Lower leg skin (tissue), 3 donors: ENCODE data around the gene ATG4B.

ENCODE experiments used
- POLR2A ChIP-seq, 2 donors: fragments of 450-650 bp; IDR thresholded peaks; one replicate each; pipeline ENCODE4 v1.6.1; 2016 to 2017; ENCODE audit warnings: antibody characterized with exemption in 2 of 2, mild to moderate bottlenecking in 1 of 2, moderate library complexity in 1 of 2
- TF ChIP-seq, protein P1 (sequence below), 3 donors: fragments of 450-650 bp; IDR thresholded peaks; one replicate each; pipeline ENCODE4 v1.5.1; 2016; ENCODE audit warnings: antibody characterized with exemption in 3 of 3, mild to moderate bottlenecking in 3 of 3, moderate library complexity in 2 of 3

DNA sequence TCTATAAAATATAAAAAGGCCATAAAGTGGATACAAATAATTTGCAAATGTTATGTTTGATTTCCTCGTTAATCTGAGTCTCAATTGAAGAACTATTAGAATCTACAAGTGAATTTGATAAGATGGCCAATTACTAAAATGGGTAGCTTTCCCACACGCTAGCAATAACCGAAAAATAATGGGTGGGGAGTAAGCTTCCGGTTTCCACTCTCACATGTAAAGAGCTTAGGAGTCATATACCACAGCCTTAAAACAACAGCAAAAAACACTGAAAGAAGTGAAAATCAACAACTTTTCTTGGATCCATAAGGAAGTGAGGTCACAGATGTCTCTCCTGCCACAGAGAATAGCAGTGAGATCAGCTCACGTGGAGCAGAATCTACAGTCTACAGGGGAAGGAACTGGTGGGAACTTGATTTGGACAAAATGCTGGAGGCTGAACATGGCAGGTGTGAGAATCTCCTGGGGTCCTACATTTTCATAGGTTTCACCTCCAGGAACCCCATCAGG is 19.1 kb upstream of the ATG4B start:
- TF ChIP-seq, protein P1, sequence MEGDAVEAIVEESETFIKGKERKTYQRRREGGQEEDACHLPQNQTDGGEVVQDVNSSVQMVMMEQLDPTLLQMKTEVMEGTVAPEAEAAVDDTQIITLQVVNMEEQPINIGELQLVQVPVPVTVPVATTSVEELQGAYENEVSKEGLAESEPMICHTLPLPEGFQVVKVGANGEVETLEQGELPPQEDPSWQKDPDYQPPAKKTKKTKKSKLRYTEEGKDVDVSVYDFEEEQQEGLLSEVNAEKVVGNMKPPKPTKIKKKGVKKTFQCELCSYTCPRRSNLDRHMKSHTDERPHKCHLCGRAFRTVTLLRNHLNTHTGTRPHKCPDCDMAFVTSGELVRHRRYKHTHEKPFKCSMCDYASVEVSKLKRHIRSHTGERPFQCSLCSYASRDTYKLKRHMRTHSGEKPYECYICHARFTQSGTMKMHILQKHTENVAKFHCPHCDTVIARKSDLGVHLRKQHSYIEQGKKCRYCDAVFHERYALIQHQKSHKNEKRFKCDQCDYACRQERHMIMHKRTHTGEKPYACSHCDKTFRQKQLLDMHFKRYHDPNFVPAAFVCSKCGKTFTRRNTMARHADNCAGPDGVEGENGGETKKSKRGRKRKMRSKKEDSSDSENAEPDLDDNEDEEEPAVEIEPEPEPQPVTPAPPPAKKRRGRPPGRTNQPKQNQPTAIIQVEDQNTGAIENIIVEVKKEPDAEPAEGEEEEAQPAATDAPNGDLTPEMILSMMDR (IDR thresholded peaks at IDR 0.05): no peak
- TF ChIP-seq POLR2A (IDR thresholded peaks at IDR 0.05): no peak
